Mesodermal cell (in vitro differentiated cells): ENCODE data around the gene DNAJB9.
"Not testable (repeated sequence)": the region's sequence is repeated elsewhere in the genome, so short reads cannot be mapped to it uniquely, and the experiment has no call there.

Experiments
- H3K27ac ChIP-seq: 2 replicates; pipeline ENCODE4 v1.7.0; 2013; ENCODE audit warnings: mild to moderate bottlenecking, low read depth, low read length, moderate library complexity; ENCODE audit not compliant: severe bottlenecking
- H3K36me3 ChIP-seq: 2 replicates; pipeline ENCODE4 v1.7.1; 2013; ENCODE audit warnings: mild to moderate bottlenecking, low read length, moderate library complexity; ENCODE audit not compliant: control insufficient read depth, insufficient read depth
- H3K4me1 ChIP-seq: one replicate; pipeline ENCODE4 v1.7.1; 2013; ENCODE audit warnings: mild to moderate bottlenecking, low read length; ENCODE audit not compliant: insufficient read depth, control insufficient read depth, poor library complexity, severe bottlenecking
- H3K4me3 ChIP-seq: 2 replicates; pipeline ENCODE4 v1.7.0; 2013; ENCODE audit warnings: low read length, control low read depth, mild to moderate bottlenecking; ENCODE audit not compliant: insufficient read depth, poor library complexity, severe bottlenecking; ENCODE audit errors: extremely low read depth
- H3K9me3 ChIP-seq: 2 replicates; pipeline ENCODE4 v1.7.1; 2013; ENCODE audit warnings: mild to moderate bottlenecking, low read length, moderate library complexity; ENCODE audit not compliant: control insufficient read depth
- WGBS, 2 experiments: methylation state at CpG; one replicate each; pipeline ENCODE4 v1.1.5; 2013; ENCODE audit warnings: missing lambda C conversion rate in 2 of 2; ENCODE audit not compliant: insufficient coverage in 2 of 2; 5-methylcytosine and 5-hydroxymethylcytosine counted together

The DNAJB9 gene

GRCh38 chr7:108537229-108537628 is 32.4 kb upstream of the DNAJB9 start:
- Histone ChIP-seq H3K4me3 (no peak overlapping the region), H3K27ac (no peak overlapping the region), H3K9me3 (no peaks in the 10 kb centered on the region), H3K4me1 (no peaks in the 10 kb centered on the region), H3K36me3 (no peaks in the 10 kb centered on the region)
- 84 to 100% methylated on average over 2 of the region's 2 CpGs for WGBS, 2 experiments

DNA sequence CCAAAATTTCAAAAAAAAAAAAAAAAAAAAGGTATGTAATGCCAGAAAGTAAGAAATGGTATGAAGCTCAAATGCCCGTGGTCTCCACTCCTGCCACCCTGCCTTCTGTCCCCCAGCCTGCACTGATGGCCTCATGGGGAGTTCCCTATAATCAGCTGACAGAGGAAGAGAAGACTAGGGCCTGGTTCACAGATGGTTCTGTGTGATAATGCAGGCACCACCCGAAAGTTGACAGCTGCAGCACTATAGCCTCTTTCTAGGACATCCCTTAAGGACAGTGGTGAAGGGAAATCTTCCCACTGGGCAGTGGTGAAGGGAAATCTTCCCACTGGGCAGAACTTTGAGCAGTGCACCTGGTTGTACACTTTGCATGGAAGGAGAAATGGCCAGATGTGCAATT is 31.4 kb upstream of the DNAJB9 start:
- H3K4me3 ChIP-seq, H3K4me1 ChIP-seq, H3K36me3 ChIP-seq, H3K9me3 ChIP-seq, H3K27ac ChIP-seq: not testable (repeated sequence)
- 100% methylated on average over 2 of the region's 2 CpGs; no CpG with 5 or more reads in 1 of the 2 experiments for WGBS, 2 experiments

- 100% methylated on average over 2 to 4 of the region's 4 CpGs for WGBS, 2 experiments
- H3K9me3 ChIP-seq, H3K4me1 ChIP-seq, H3K4me3 ChIP-seq, H3K27ac ChIP-seq, H3K36me3 ChIP-seq: not testable (repeated sequence)
These were observed 31.0 kb upstream of the DNAJB9 start for GRCh38 chr7:108538685-108539084.

- no peak overlapping the region for H3K4me3 ChIP-seq
- WGBS, 2 experiments, result no CpG with 5 or more reads among the region's 2 CpGs
- no peaks in the 10 kb centered on the region for H3K9me3 ChIP-seq
- H3K27ac ChIP-seq, result no peak overlapping the region
- no peaks in the 10 kb centered on the region for H3K4me1 ChIP-seq
- no peaks in the 10 kb centered on the region for H3K36me3 ChIP-seq
These were observed 28.2 kb upstream of the DNAJB9 start for GRCh38 chr7:108541478-108541877.

DNA sequence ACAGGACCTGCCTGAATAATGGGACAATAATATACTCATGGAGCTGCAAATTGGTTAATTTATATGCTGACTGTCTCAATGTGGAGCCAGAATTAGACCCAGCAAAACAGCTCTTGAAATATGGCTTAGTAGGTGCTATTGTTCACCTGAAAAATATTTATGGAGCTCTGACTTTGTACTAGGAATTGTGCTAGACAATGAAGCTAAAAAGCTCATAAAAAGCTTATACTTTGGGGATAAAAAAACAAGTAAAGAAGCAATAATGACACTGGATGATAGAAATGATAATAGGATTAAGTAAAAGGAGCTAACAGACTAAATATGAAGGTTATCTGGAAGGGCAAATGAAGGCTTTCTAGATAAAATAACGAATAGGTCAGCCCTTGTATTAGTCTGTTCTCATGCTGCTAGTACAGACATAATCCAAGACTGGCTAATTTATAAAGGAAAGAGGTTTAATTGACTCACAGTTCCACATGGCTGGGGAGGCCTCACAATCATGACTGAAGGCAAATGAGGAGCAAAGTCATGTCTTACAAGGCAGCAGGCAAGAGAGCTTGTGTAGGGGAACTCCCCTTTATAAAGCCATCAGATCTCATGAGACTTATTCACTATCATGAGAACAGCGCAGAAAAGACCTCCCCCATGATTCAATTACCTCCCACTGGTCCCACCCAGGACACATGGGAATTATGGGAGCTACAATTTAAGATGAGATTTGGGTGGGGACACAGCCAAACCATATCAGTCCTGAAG is 21.4 kb upstream of the DNAJB9 start:
- not testable (repeated sequence) for H3K36me3 ChIP-seq, H3K4me1 ChIP-seq, H3K27ac ChIP-seq, H3K4me3 ChIP-seq, H3K9me3 ChIP-seq
- 91 to 100% methylated on average over 1 of the region's 2 CpGs for WGBS, 2 experiments

DNA sequence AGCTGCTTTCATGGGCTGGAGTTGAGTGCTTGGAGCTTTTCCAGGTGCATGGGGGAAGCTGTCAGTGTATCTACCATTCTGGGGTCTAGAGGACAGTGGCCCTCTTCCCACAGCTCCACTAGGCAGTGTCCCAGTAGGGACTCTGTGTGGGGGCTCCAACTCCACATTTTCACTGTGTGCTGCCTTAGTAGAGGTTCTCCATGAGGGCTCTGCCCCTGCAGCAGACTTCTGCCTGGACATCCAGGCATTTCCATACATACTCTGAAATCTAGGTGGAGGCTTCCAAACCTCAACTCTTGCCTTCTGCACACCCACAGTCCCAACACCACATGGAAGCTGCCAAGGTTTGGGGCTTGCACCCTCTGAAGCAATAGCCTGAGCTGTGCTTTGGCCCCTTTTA is 13.0 kb upstream of the DNAJB9 start:
- not testable (repeated sequence) for H3K27ac ChIP-seq, H3K36me3 ChIP-seq, H3K4me3 ChIP-seq, H3K4me1 ChIP-seq, H3K9me3 ChIP-seq

DNA sequence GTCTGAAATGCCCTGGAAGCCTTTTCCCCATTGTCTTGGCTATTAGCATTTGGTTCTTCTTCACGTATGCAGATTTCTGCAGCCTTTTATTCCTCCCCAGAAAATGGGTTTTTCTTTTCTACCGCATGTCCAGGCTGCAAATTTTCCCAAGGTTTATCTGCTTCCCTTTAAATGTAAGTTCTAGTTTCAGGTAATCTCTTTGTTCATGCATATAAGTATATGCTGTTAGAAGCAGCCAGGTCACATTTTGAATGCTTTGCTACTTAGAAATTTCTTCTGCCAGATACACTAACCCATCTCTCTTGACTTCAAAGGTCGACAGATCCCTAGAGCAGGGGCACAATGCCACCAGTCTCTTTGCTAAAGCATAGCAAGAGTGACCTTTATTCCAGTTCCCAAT is 12.5 kb upstream of the DNAJB9 start:
- Histone ChIP-seq H3K27ac (no peak overlapping the region), H3K36me3 (no peaks in the 10 kb centered on the region), H3K9me3 (peaks cover 7% of the 10 kb centered on the region), H3K4me1 (no peaks in the 10 kb centered on the region), H3K4me3 (no peak overlapping the region)
- WGBS, 2 experiments, result 85 to 97% methylated on average over 2 of the region's 3 CpGs

DNA sequence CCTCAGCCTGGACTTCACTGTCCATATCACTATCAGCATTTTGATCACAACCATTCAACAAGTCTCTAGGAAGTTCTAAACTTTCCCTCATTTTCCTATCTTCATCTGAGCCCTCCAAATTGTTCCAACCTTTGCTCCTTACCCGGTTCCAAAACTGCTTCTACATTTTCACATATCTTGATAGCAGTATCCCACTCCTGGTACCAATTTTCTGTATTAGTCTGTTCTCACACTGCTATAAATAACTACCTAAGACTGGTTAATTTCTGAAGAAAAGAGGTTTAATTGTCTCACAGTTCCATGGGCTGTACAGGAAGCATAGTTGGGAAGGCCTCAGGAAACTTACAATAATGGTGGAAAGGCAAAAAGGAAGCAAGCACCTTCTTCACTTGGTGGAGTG is 12.1 kb upstream of the DNAJB9 start:
- no peak overlapping the region for H3K4me3 ChIP-seq
- no peaks in the 10 kb centered on the region for H3K4me1 ChIP-seq
- WGBS, 2 experiments, result 75 to 100% methylated on average over 1 of the region's 1 CpG
- no peaks in the 10 kb centered on the region for H3K36me3 ChIP-seq
- no peak overlapping the region for H3K27ac ChIP-seq
- H3K9me3 ChIP-seq, result peaks cover 7% of the 10 kb centered on the region

GRCh38 chr7:108559253-108559652 is 10.4 kb upstream of the DNAJB9 start:
- H3K36me3 ChIP-seq, result peaks cover 6% of the 10 kb centered on the region
- no peaks in the 10 kb centered on the region for H3K4me1 ChIP-seq
- peaks cover 7% of the 10 kb centered on the region for H3K9me3 ChIP-seq
- H3K27ac ChIP-seq, result no peak overlapping the region
- WGBS, 2 experiments, result 94 to 100% methylated on average over 2 to 3 of the region's 4 CpGs
- no peak overlapping the region for H3K4me3 ChIP-seq

DNA sequence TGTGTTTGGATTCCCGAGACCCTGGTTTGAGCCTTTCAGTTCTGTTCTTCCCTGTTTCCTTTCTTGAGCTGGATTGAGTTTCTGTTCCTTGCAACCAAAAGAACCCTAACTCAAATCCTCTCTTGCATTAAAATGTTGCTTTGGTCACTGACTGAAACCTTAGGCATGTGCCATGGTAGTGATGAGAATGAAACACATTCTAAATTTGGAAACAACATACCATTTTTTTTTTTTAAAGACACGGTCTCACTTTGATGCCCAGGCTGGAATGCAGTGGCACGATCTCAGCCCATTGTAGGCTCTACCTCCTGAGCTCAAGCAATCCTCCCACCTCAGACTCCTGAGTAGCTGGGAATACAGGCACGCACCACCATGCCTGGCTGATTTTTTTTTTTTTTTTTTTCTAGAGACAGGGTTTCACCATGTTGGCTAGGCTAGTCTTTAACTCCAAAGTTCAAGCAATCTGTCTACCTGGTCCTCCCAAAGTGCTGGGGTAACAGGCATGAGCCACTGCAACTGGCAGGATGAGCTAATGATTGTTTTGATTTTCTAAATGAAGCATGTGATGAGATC is 8.5 kb upstream of the DNAJB9 start:
- Histone ChIP-seq H3K9me3 (peaks cover 7% of the 10 kb centered on the region), H3K27ac (no peak overlapping the region), H3K36me3 (peaks cover 17% of the 10 kb centered on the region), H3K4me3 (no peak overlapping the region), H3K4me1 (no peaks in the 10 kb centered on the region)
- 92 to 100% methylated on average over 2 of the region's 4 CpGs for WGBS, 2 experiments

- Histone ChIP-seq H3K27ac (no peak overlapping the region), H3K4me1 (peaks cover 2% of the 10 kb centered on the region), H3K9me3 (no peaks in the 10 kb centered on the region), H3K4me3 (no peak overlapping the region), H3K36me3 (peaks cover 17% of the 10 kb centered on the region)
These were observed 3.7 kb upstream of the DNAJB9 start for GRCh38 chr7:108565987-108566386.
